IPS DF 6.9 (cell line): ENCODE data around the gene ELP2.

Source experiments
- DNase-seq: peaks from one replicate; pipeline ENCODE4 v3.0.0-alpha.2; 2013; ENCODE audit warnings: low read depth, low spot score
- H3K27ac ChIP-seq: one replicate; pipeline ENCODE4 v1.5.1; 2013; ENCODE audit warnings: low read length, control low read depth
- H3K27me3 ChIP-seq: 2 replicates; pipeline ENCODE4 v1.6.1; 2013; ENCODE audit warnings: mild to moderate bottlenecking, low read length; ENCODE audit not compliant: control insufficient read depth, insufficient read depth
- H3K36me3 ChIP-seq: 2 replicates; pipeline ENCODE4 v1.6.1; 2013; ENCODE audit warnings: low read length; ENCODE audit not compliant: control insufficient read depth, insufficient read depth
- H3K4me1 ChIP-seq: 2 replicates; pipeline ENCODE4 v1.6.1; 2013; ENCODE audit warnings: low read length; ENCODE audit not compliant: control insufficient read depth, insufficient read depth
- H3K4me3 ChIP-seq: 2 replicates; pipeline ENCODE4 v1.5.1; 2013; ENCODE audit warnings: mild to moderate bottlenecking, low read length
- H3K9me3 ChIP-seq: 2 replicates; pipeline ENCODE4 v1.6.1; 2013; ENCODE audit warnings: low read length, inconsistent platforms; ENCODE audit not compliant: control insufficient read depth, insufficient read depth
- WGBS: extraction: QIAGEN DNeasy Blood & Tissue Kit; methylation state at CpG from one replicate; pipeline ENCODE4 v1.1.7; 2013; ENCODE audit warnings: mixed read lengths, missing lambda C conversion rate; ENCODE audit not compliant: insufficient read length, insufficient coverage; 5-methylcytosine and 5-hydroxymethylcytosine counted together

The ELP2 gene

DNA sequence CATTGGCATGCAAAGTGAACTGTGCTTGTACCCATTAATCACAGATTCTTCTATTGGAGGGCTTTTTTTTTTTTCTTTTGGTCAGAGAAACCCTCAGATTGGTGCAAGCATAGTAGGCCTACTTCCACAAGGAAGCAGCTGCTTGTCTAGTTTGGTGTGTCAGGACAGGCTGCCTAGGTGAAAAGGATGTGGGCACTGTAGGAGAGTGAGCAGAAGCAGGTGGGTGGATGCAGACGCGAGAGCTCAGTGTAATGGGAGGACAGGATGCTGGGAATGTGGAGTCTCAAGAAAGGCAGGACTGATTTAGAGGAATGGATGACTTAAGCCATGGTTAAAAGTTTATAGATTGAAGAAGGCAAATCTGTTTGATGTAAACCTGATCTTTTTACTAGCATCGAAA is 3.1 kb downstream of the ELP2 start:
- Histone ChIP-seq H3K9me3 (no peaks in the 10 kb centered on the region), H3K27ac (no peak overlapping the region), H3K4me3 (no peak overlapping the region), H3K27me3 (no peaks in the 10 kb centered on the region), H3K36me3 (peaks cover 2% of the 10 kb centered on the region; the same call in 1 of the 2 replicates), H3K4me1 (peaks cover 2% of the 10 kb centered on the region; the same call in 1 of the 2 replicates)
- WGBS, result no CpG with 5 or more reads among the region's 3 CpGs
- no peak for DNase-seq

DNA sequence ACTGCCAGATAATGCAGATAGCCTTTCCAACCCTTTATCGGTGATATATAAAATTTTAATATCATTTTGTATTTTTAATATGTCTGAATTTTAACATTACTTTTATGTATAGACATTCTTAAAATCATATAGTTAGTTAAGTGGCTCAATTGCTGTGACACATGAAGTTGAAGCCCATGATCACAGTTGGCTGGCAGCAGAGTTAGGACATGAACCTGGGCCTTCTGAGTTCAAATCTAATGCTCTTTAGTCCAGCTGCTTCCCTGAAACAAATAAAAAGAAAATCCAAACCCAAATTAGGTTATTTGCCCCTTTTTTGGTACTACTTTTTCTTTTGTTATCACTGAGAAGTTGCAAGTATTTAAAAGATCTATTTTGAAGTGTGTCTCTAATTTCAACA is 5.6 kb downstream of the ELP2 start:
- H3K27me3 ChIP-seq, result no peaks in the 10 kb centered on the region
- H3K4me1 ChIP-seq, result peaks cover 2% of the 10 kb centered on the region; the same call in 1 of the 2 replicates
- DNase-seq, result no peak
- no CpG with 5 or more reads among the region's 1 CpG for WGBS
- H3K4me3 ChIP-seq, result no peak overlapping the region
- H3K27ac ChIP-seq, result no peak overlapping the region
- H3K36me3 ChIP-seq, result peaks cover 2% of the 10 kb centered on the region; the same call in 1 of the 2 replicates
- no peaks in the 10 kb centered on the region for H3K9me3 ChIP-seq

DNA sequence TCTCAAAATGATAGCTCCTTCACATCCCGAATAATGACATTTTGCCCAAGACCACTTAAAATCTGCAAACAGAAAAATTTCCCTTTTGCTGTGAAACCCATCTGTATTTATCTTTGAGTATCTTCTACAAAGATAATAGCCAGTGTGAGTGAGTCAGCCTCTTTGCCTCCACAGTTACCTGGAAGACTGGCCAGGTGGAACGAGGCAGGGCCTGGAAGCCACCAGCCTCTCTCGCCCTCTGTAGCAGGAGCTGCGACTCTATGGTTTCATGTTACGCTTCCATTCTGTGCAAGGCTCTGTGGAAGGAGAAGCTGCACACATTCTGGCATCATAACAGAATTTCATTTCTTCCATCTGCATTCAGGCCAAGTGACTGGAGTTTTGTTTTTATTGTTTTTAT is 9.5 kb downstream of the ELP2 start:
- peaks cover 2% of the 10 kb centered on the region; the same call in 1 of the 2 replicates for H3K36me3 ChIP-seq
- no peak for DNase-seq
- no CpG with 5 or more reads among the region's 5 CpGs for WGBS

DNA sequence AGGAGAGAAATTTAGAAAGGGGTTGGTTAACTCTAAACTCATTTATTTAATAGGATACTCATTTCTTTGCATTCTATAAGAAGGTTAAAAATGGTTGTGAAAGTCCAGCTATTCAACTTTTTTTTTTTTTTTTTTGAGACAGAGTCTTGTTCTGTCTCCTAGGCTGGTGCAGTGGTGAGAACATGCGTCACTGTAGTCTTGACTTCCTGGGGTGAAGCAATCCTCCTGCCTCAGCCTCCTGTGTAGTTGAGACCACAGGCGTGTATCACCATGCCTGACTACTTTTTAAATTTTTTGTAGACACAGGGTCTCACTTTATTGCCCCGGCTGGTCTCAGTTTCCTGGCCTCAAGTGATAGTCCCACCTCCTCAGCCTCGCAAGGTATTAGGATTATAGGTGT is 11.9 kb downstream of the ELP2 start:
- no peaks in the 10 kb centered on the region for H3K27me3 ChIP-seq

More for the DNA sequence above, 9.5 kb downstream of the ELP2 start:
- Histone ChIP-seq H3K27ac (no peak overlapping the region), H3K4me1 (no peaks in the 10 kb centered on the region), H3K9me3 (no peaks in the 10 kb centered on the region), H3K4me3 (no peak overlapping the region), H3K27me3 (no peaks in the 10 kb centered on the region)

DNA sequence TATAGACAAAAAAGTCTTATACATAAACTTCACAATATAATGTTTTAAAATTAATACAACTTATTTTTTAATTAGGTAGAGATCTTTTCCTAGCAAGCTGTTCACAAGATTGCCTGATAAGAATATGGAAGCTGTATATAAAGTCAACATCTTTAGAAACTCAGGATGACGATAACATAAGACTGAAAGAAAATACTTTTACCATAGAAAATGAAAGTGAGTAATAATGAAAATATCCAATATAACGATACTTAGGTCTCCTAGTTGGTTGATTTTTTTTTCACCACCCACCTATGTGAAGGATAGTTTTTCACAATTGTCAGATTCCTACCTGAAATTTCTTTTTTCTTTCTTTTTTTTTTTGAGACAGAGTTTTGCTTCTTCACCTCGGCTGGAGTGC is 13.1 kb downstream of the ELP2 start:
- Histone ChIP-seq H3K4me1 (no peaks in the 10 kb centered on the region), H3K36me3 (peaks cover 11% of the 10 kb centered on the region; the same call in 1 of the 2 replicates), H3K27ac (no peak overlapping the region), H3K27me3 (no peaks in the 10 kb centered on the region), H3K4me3 (no peak overlapping the region), H3K9me3 (no peaks in the 10 kb centered on the region)
- DNase-seq, result no peak
- no CpG with 5 or more reads among the region's 3 CpGs for WGBS

More for the DNA sequence above, 11.9 kb downstream of the ELP2 start:
- Histone ChIP-seq H3K4me1 (no peaks in the 10 kb centered on the region), H3K4me3 (no peak overlapping the region), H3K36me3 (peaks cover 11% of the 10 kb centered on the region; the same call in 1 of the 2 replicates), H3K27ac (no peak overlapping the region), H3K9me3 (no peaks in the 10 kb centered on the region)
- no peak for DNase-seq
- WGBS, result no CpG with 5 or more reads among the region's 4 CpGs

DNA sequence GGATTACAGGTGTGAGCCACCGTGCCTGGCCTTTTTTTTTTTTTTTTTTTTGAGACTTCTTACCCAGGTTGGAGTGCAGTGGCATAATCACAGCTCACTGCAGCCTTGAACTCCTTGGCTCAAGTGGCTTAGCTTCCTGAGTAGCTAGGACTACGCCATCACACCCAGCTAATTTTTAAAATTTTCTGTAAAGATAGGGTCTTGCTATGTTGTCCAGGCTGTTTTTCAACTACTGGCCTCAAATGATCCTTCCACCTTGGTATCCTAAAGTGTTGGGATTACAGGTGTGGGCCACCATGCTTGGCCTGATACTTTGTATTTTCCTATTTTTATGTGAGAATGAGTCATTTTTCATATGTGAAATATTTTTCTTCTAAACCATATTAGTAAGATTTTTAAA is 13.7 kb downstream of the ELP2 start:
- DNase-seq, result no peak
- H3K4me1 ChIP-seq, result no peaks in the 10 kb centered on the region
- H3K4me3 ChIP-seq, result no peak overlapping the region
- WGBS, result no CpG with 5 or more reads among the region's 2 CpGs
- peaks cover 11% of the 10 kb centered on the region; the same call in 1 of the 2 replicates for H3K36me3 ChIP-seq
- no peaks in the 10 kb centered on the region for H3K27me3 ChIP-seq
- no peaks in the 10 kb centered on the region for H3K9me3 ChIP-seq
- no peak overlapping the region for H3K27ac ChIP-seq

DNA sequence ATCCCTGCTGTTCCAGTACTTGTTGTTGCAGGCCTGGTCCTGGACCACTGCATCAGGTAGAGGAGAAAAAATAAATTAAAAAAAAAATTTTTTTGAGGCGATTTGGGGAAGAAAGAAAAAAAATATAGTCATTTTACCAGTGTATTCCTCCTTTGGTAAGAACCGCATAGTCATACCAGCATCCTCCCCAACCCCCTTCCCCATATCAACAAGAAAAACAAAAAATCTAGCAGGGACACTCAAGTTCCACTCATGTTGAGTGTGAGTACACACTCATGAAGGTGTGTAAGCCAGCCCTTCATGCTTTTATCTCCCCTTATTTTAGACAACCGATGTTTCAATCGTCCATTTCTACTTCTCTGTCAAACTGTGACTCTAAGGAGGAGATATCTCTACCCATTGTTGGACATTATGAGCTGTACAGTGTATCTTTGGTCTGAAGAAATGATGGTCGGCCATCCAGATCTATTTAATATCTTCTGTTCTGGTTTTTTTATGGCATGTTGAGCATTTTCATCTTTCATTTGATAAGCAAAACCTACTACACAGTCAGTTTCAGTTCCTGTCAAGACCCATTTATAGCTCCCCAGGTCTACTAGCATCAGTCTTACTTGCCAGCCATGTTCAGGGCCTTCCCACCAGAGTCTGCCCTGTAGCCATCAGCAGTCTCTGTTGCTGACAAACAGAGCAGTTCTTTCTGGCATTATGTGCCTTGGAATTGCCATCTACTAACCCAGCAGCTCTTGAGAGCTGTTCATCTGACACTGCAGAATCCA is 20.0 kb downstream of the ELP2 start:
- H3K27me3 ChIP-seq, result no peaks in the 10 kb centered on the region
- WGBS, result no CpG with 5 or more reads among the region's 5 CpGs
- H3K4me1 ChIP-seq, result no peaks in the 10 kb centered on the region
- no peak overlapping the region for H3K27ac ChIP-seq
- H3K4me3 ChIP-seq, result no peak overlapping the region
- no peaks in the 10 kb centered on the region for H3K9me3 ChIP-seq
- peaks cover 25% of the 10 kb centered on the region; the same call in 1 of the 2 replicates for H3K36me3 ChIP-seq
- DNase-seq, result no peak

DNA sequence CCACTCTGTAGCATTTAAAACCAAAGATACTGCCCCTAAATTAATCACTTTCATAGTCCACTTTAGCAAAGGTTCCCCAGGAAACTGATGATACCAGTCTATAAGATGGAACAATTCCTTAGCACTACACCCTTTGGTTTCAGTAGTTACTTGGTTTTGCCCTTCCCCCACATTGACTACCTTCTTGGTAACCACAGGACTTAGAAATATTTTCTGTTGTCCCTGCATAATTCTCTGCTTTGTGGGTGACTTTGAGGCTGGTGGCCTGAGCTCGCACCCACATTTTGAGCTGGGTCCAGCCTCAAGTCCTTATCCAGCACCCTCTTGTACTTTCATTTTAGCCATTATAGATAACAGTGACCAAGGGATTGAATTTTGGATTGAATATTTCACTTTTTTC is 23.1 kb downstream of the ELP2 start:
- Histone ChIP-seq H3K4me1 (no peaks in the 10 kb centered on the region), H3K27me3 (no peaks in the 10 kb centered on the region), H3K9me3 (no peaks in the 10 kb centered on the region), H3K4me3 (no peak overlapping the region), H3K27ac (no peak overlapping the region), H3K36me3 (peaks cover 14% of the 10 kb centered on the region; the same call in 1 of the 2 replicates)
- no CpG with 5 or more reads among the region's 1 CpG for WGBS
- no peak for DNase-seq

DNA sequence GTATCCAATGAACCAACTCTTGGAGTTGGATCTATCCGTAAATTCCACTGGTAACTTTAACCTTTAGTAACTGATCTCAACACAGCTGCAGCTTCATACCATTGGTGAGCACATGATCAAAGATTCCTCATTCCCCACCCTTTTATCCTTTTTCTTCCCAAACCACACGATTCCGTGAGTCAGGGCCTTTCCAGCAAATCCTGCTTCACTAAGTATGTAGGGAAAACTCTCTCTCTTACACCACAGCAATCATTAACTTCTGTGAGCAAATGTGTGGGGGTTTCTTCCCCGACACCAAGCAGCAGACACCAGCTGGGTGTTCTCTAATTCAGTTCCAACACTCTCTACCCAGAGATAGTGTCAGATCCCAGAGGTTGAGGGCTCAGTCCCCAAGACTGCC is 23.5 kb downstream of the ELP2 start:
- Histone ChIP-seq H3K9me3 (no peaks in the 10 kb centered on the region), H3K27me3 (no peaks in the 10 kb centered on the region), H3K27ac (no peak overlapping the region), H3K36me3 (peaks cover 14% of the 10 kb centered on the region; the same call in 1 of the 2 replicates), H3K4me1 (no peaks in the 10 kb centered on the region), H3K4me3 (no peak overlapping the region)
- WGBS, result no CpG with 5 or more reads among the region's 4 CpGs
- DNase-seq, result no peak

DNA sequence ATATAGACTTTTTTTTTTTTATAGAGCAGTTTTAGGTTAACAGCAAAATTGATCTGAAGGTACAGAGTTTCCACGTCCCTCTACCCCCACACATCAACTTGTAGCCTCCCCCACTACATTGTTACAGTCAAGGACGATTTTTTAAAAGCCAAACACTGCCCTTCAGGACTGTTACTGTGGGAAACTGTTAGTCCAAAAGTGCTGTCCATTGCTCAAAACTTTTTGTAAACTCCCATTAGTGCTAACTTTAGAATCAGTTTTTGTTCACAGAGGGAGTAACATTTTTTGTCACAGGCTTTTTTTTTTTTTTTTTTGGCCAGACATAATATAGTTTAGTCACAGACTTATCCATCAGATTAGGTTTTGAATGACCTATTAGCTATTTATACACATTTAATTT is 24.1 kb downstream of the ELP2 start:
- Histone ChIP-seq H3K4me3 (no peak overlapping the region), H3K27ac (no peak overlapping the region), H3K27me3 (no peaks in the 10 kb centered on the region), H3K9me3 (no peaks in the 10 kb centered on the region), H3K4me1 (no peaks in the 10 kb centered on the region), H3K36me3 (peaks cover 17% of the 10 kb centered on the region; the same call in 1 of the 2 replicates)
- no CpG with 5 or more reads among the region's 2 CpGs for WGBS
- DNase-seq, result no peak
